Natural killer cell (primary cell): ENCODE measurements around the gene CARD11. TPM values are rescaled to one million over a fixed set of nuclear protein-coding genes. Genes with fewer than 3 reads are reported as not detected.

ENCODE experiments used
- ATAC-seq, 3 donors: fragments of 150-1000 bp in 2 of 3; fragments of 200-7000 bp in 1 of 3; cut with Tn5 transposase; 1 replicate in 1 of 3; 2 replicates in 2 of 3; pipeline ENCODE4 v1.10.0; 2021; ENCODE audit warnings: mild to moderate bottlenecking in 2 of 3, moderate library complexity in 2 of 3
- DNase-seq, 2 donors: peaks; one replicate each; pipeline versions ENCODE4 v3.0.0 to v3.0.0-alpha.2; 2013 to 2021; ENCODE audit warnings: mixed read lengths in 1 of 2
- H3K27ac ChIP-seq: one replicate; pipeline ENCODE4 v1.5.1; 2013; ENCODE audit warnings: mild to moderate bottlenecking, low read length
- H3K27me3 ChIP-seq: one replicate; pipeline ENCODE4 v1.6.1; 2013; ENCODE audit warnings: low read length; ENCODE audit not compliant: control insufficient read depth, insufficient read depth
- H3K36me3 ChIP-seq: one replicate; pipeline ENCODE4 v1.6.1; 2013; ENCODE audit warnings: low read length; ENCODE audit not compliant: control insufficient read depth, insufficient read depth
- H3K4me1 ChIP-seq: one replicate; pipeline ENCODE4 v1.6.1; 2013; ENCODE audit warnings: low read length; ENCODE audit not compliant: control insufficient read depth, insufficient read depth
- H3K4me3 ChIP-seq: one replicate; pipeline ENCODE4 v1.5.1; 2013; ENCODE audit warnings: low read length
- H3K9me3 ChIP-seq: one replicate; pipeline ENCODE4 v1.6.1; 2013; ENCODE audit warnings: low read length; ENCODE audit not compliant: control insufficient read depth, insufficient read depth
- H3K27ac Mint-ChIP-seq, 2 donors: one replicate each; pipeline ENCODE4 v1.8.0; 2022; ENCODE audit warnings: mild to moderate bottlenecking in 2 of 2, mixed read lengths in 2 of 2, moderate library complexity in 1 of 2
- H3K27me3 Mint-ChIP-seq, 2 donors: one replicate each; pipeline ENCODE4 v1.8.0; 2022; ENCODE audit warnings: low read depth in 2 of 2, mixed read lengths in 2 of 2
- H3K36me3 Mint-ChIP-seq: one replicate; pipeline ENCODE4 v1.8.0; 2022; ENCODE audit warnings: mixed read lengths
- H3K4me1 Mint-ChIP-seq, 2 donors: one replicate each; pipeline ENCODE4 v1.8.0; 2022; ENCODE audit warnings: mixed read lengths in 2 of 2
- H3K4me3 Mint-ChIP-seq: one replicate; pipeline ENCODE4 v1.8.0; 2022; ENCODE audit warnings: mild to moderate bottlenecking, moderate library complexity, mixed read lengths
- H3K9me3 Mint-ChIP-seq, 2 donors: one replicate each; pipeline ENCODE4 v1.8.0; 2022; ENCODE audit warnings: mixed read lengths in 2 of 2
- WGBS: methylation state at CpG from one replicate; pipeline ENCODE4 v1.1.7; 2013; ENCODE audit warnings: missing lambda C conversion rate; ENCODE audit not compliant: insufficient coverage; 5-methylcytosine and 5-hydroxymethylcytosine counted together
- intact Hi-C: fragments of 100-400 bp; cut with micrococcal nuclease; formaldehyde crosslinking; loops from one replicate; pipeline ENCODE4 v1.14.2; 2022
- total RNA-seq, 4 donors: library from RNA; stranded (reverse); fragments of 120-200 nt in 1 of 4; gene quantifications; one replicate each; pipeline versions ENCODE4 v1.2.3 to v1.2.4, GENCODE V29; 2013 to 2022
- TF ChIP-seq, protein P1 (sequence below): fragments of 200-600 bp; IDR thresholded peaks from one replicate; pipeline ENCODE4 v1.8.0; 2022; ENCODE audit warnings: antibody characterized with exemption

The CARD11 gene
- total RNA-seq, 3 donors from 2014 or later (not counting 1 experiment from before 2014, with no cell fraction given): 196 to 233 (median 199) TPM

DNA sequence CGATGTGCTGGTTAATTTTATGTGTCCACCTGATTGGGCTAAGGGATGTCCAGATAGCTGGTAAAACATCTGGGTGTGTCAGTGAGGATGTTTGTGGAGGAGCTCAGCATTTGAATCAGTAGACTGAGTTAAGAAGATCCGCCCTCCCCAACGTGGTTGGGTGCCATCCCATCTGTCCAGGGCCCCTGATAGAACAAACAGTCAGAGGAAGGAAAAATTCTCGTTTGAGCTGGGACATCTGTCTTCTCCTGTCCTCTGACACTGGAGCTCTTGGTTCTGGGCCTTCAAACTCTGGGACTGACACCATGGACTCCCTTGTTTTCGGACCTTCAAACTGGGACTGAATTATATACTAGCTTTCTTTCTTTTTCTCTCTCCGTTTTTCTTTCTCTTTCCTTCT is 59.6 kb downstream of the CARD11 start:
- no peaks in the 10 kb centered on the region for H3K9me3 Mint-ChIP-seq
- DNase-seq (no peak), ATAC-seq (no peak)
- no peaks in the 10 kb centered on the region for H3K27me3 ChIP-seq
- TF ChIP-seq, protein P1, sequence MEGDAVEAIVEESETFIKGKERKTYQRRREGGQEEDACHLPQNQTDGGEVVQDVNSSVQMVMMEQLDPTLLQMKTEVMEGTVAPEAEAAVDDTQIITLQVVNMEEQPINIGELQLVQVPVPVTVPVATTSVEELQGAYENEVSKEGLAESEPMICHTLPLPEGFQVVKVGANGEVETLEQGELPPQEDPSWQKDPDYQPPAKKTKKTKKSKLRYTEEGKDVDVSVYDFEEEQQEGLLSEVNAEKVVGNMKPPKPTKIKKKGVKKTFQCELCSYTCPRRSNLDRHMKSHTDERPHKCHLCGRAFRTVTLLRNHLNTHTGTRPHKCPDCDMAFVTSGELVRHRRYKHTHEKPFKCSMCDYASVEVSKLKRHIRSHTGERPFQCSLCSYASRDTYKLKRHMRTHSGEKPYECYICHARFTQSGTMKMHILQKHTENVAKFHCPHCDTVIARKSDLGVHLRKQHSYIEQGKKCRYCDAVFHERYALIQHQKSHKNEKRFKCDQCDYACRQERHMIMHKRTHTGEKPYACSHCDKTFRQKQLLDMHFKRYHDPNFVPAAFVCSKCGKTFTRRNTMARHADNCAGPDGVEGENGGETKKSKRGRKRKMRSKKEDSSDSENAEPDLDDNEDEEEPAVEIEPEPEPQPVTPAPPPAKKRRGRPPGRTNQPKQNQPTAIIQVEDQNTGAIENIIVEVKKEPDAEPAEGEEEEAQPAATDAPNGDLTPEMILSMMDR: no peak
- intact Hi-C loops: loop anchor here (5.0 kb wide), 4 partner anchors 37 to 163 kb away; no protein-coding TSS in a partner anchor
- peaks cover 83 to 86% of the 10 kb centered on the region in 2 donors for H3K4me1 Mint-ChIP-seq
- peak overlapping the region; percentile 80 for H3K27ac ChIP-seq
- peaks cover 76% of the 10 kb centered on the region for H3K4me1 ChIP-seq
- 67% methylated on average over 6 of the region's 6 CpGs for WGBS
- no peaks in the 10 kb centered on the region for H3K27me3 Mint-ChIP-seq
- no peak overlapping the region for H3K4me3 ChIP-seq
- no peaks in the 10 kb centered on the region for H3K9me3 ChIP-seq
- peak overlapping the region; percentile 75 for H3K4me3 Mint-ChIP-seq
- peak overlapping the region; percentile 91 to 93 for H3K27ac Mint-ChIP-seq
- no peaks in the 10 kb centered on the region for H3K36me3 Mint-ChIP-seq
- peaks cover 23% of the 10 kb centered on the region for H3K36me3 ChIP-seq

DNA sequence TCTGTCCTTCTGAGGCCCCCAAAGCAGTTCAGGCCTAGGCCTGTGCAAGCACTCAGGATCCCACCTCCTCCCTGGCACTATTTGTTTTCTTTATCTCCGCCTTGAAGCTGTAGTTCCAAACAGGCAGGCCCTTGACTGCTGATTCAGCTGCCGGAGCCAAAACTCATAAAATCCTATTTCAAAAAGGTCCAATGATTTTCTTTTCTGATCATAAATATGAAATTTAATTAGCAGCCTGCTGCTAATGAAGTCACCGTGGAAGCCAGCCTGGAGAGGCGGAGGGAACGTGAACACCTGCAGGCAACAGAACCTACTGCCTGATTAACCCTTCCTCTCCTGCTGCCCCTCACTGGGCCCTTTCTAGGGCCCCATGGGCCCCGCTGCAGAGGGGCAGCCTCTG is 60.1 kb downstream of the CARD11 start:
- Histone ChIP-seq H3K27ac (peak overlapping the region; percentile 80), H3K36me3 (peaks cover 23% of the 10 kb centered on the region), H3K9me3 (no peaks in the 10 kb centered on the region), H3K4me1 (peaks cover 81% of the 10 kb centered on the region), H3K27me3 (no peaks in the 10 kb centered on the region), H3K4me3 (no peak overlapping the region)
- Mint-ChIP-seq H3K4me1 (peaks cover 86 to 89% of the 10 kb centered on the region in 2 donors), H3K36me3 (no peaks in the 10 kb centered on the region), H3K4me3 (peak overlapping the region; percentile 75), H3K27ac (peak overlapping the region; percentile 91 to 93), H3K27me3 (no peaks in the 10 kb centered on the region), H3K9me3 (no peaks in the 10 kb centered on the region)
- WGBS: 86% methylated on average over 6 of the region's 6 CpGs
- intact Hi-C loops: loop anchor here (2.0 to 5.0 kb wide), 7 partner anchors 27 to 164 kb away; no protein-coding TSS in a partner anchor
- ATAC-seq (no peak), DNase-seq (no peak)
- TF ChIP-seq, protein P1: no peak

DNA sequence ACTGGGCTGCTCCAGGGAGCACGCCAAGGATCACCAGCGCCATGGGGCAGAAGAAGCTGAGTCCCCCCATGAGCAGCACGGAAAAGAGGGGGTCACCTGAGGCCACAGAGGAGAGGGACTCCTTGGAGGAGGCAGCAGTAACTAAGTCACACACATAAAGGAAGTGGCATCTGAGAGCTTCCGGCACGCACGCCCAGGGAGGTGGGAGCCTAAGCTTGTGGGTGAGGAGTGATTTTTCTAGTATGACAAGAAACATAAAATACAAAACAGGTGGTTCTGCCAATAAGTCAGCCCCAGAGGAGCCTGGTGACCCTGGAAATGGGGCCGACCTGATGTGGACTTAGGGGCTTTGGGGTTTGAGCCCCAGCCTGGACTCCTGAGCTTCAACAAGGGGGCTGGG is 60.8 kb downstream of the CARD11 start:
- TF ChIP-seq, protein P1: no peak
- no peaks in the 10 kb centered on the region for H3K27me3 Mint-ChIP-seq
- Histone ChIP-seq H3K36me3 (peaks cover 23% of the 10 kb centered on the region), H3K4me3 (no peak overlapping the region), H3K27me3 (no peaks in the 10 kb centered on the region), H3K27ac (peak overlapping the region; percentile 80), H3K4me1 (peaks cover 89% of the 10 kb centered on the region), H3K9me3 (no peaks in the 10 kb centered on the region)
- no peaks in the 10 kb centered on the region for H3K36me3 Mint-ChIP-seq
- no peaks in the 10 kb centered on the region for H3K9me3 Mint-ChIP-seq
- WGBS: 18% methylated on average over 7 of the region's 7 CpGs
- intact Hi-C loops: loop anchor here (2.0 to 5.0 kb wide), 7 partner anchors 26 to 164 kb away; no protein-coding TSS in a partner anchor
- DNase-seq: peak; percentile 71 to 80
- H3K27ac Mint-ChIP-seq: peak overlapping the region; percentile 91 to 93
- H3K4me1 Mint-ChIP-seq: peaks cover 87 to 93% of the 10 kb centered on the region in 2 donors
- peak overlapping the region; percentile 75 for H3K4me3 Mint-ChIP-seq
- ATAC-seq: peak; percentile 72 to 83 (median 80)

GRCh38 chr7:2982401-2982800 is 61.3 kb downstream of the CARD11 start:
- DNase-seq: no peak
- no peaks in the 10 kb centered on the region for H3K9me3 Mint-ChIP-seq
- TF ChIP-seq, protein P1: no peak
- intact Hi-C loops: loop anchor here (2.0 to 5.0 kb wide), 7 partner anchors 26 to 165 kb away; no protein-coding TSS in a partner anchor
- ATAC-seq: no peak
- H3K36me3 ChIP-seq: peaks cover 23% of the 10 kb centered on the region
- whole genome bisulfite sequencing: 96% methylated on average over 11 of the region's 11 CpGs
- H3K27me3 Mint-ChIP-seq: no peaks in the 10 kb centered on the region
- H3K27ac Mint-ChIP-seq: peak overlapping the region; percentile 91 to 93
- peak overlapping the region; percentile 80 for H3K27ac ChIP-seq
- no peaks in the 10 kb centered on the region for H3K27me3 ChIP-seq
- H3K9me3 ChIP-seq: no peaks in the 10 kb centered on the region
- no peaks in the 10 kb centered on the region for H3K36me3 Mint-ChIP-seq
- peaks cover 88 to 96% of the 10 kb centered on the region in 2 donors for H3K4me1 Mint-ChIP-seq
- peak overlapping the region; percentile 75 for H3K4me3 Mint-ChIP-seq
- H3K4me1 ChIP-seq: peaks cover 93% of the 10 kb centered on the region
- no peak overlapping the region for H3K4me3 ChIP-seq
